ENCODE results near the gene AK8. TPM values are rescaled to one million over a fixed set of nuclear protein-coding genes. Genes with fewer than 3 reads are reported as not detected.

Gene AK8
- total RNA-seq, 1 experiment from 2014 or later: 0.42 TPM

DNA sequence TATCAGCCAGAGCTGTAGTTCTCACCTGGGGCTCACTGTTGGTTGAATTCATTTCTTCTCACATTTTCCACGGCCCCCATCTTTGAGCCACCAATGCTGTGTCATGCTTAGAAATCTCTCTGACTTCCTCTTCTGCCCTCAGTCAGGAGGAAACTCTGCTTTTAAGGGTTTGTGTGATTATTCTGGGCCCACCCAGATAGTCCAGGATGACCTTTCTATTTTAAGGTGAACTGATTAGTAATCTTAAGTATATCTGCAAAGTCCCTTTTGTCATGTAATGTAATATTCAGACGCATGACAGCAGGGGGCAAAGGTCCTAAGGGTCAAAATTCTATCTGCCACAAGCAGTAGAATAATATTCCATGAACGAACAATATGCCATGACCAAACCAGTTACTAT, 88.4 kb downstream of the AK8 start:
- no TSS peak for BruUV-seq (replicated peaks)
- Mint-ChIP-seq H3K4me1 (ENCODE audit: insufficient read depth, unreplicated experiment) (no peaks in the 10 kb centered on the region), H3K9me3 (ENCODE audit: unreplicated experiment) (no peaks in the 10 kb centered on the region), H3K27me3 (ENCODE audit: insufficient read depth, unreplicated experiment) (peaks cover 59% of the 10 kb centered on the region), H3K27ac (ENCODE audit: low read depth, unreplicated experiment) (no peak overlapping the region), H3K4me3 (ENCODE audit: unreplicated experiment) (no peak overlapping the region), H3K36me3 (ENCODE audit: insufficient read depth, unreplicated experiment) (no peaks in the 10 kb centered on the region)
- no peak for DNase-seq (ENCODE audit: unreplicated experiment)
- intact Hi-C loops (cut with micrococcal nuclease): no loop called here
- CTCF ChIA-PET: interaction anchor here (0.7 kb wide), 1 partner anchor 15 kb away, joined by 3 read pairs; no protein-coding TSS in a partner anchor
- POLR2A ChIA-PET: no interaction called here
- TF ChIP-seq, protein P1, sequence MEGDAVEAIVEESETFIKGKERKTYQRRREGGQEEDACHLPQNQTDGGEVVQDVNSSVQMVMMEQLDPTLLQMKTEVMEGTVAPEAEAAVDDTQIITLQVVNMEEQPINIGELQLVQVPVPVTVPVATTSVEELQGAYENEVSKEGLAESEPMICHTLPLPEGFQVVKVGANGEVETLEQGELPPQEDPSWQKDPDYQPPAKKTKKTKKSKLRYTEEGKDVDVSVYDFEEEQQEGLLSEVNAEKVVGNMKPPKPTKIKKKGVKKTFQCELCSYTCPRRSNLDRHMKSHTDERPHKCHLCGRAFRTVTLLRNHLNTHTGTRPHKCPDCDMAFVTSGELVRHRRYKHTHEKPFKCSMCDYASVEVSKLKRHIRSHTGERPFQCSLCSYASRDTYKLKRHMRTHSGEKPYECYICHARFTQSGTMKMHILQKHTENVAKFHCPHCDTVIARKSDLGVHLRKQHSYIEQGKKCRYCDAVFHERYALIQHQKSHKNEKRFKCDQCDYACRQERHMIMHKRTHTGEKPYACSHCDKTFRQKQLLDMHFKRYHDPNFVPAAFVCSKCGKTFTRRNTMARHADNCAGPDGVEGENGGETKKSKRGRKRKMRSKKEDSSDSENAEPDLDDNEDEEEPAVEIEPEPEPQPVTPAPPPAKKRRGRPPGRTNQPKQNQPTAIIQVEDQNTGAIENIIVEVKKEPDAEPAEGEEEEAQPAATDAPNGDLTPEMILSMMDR (IDR thresholded peaks at IDR 0.05; ENCODE audit: unreplicated experiment): no peak

DNA sequence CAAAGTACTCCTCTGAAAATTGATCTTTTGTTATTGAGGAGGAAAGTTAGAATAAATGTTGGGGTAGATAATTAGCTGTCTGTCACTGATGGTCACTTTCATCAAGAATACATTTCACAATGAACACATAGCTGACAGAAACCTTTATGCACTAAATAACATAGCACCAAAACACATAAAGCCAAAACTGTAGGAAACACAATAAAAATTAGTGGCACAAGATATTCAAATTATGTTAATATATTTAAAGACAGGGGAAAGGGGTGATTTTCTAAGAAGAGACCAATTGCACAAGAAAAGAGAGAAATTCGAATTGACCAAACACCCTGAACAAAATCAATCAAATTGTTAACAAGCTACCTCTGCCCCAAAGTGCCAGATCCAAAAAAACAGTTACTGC, 89.7 kb downstream of the AK8 start:
- intact Hi-C loops (cut with micrococcal nuclease): no loop called here
- Mint-ChIP-seq H3K4me3 (ENCODE audit: unreplicated experiment) (no peak overlapping the region), H3K4me1 (ENCODE audit: insufficient read depth, unreplicated experiment) (no peaks in the 10 kb centered on the region), H3K36me3 (ENCODE audit: insufficient read depth, unreplicated experiment) (no peaks in the 10 kb centered on the region), H3K9me3 (ENCODE audit: unreplicated experiment) (no peaks in the 10 kb centered on the region), H3K27ac (ENCODE audit: low read depth, unreplicated experiment) (no peak overlapping the region), H3K27me3 (ENCODE audit: insufficient read depth, unreplicated experiment) (peaks cover 56% of the 10 kb centered on the region)
- TF ChIP-seq, protein P1 (IDR thresholded peaks at IDR 0.05; ENCODE audit: unreplicated experiment): no peak
- ChIA-PET POLR2A (interaction anchor here (0.7 kb wide), 1 partner anchor 242 kb away, joined by 4 read pairs; no protein-coding TSS in a partner anchor), CTCF (interaction anchor here (0.6 kb wide), 1 partner anchor 66 kb away, joined by 3 read pairs; no protein-coding TSS in a partner anchor)
- no TSS peak for BruUV-seq (replicated peaks)
- DNase-seq (ENCODE audit: unreplicated experiment): no peak

DNA sequence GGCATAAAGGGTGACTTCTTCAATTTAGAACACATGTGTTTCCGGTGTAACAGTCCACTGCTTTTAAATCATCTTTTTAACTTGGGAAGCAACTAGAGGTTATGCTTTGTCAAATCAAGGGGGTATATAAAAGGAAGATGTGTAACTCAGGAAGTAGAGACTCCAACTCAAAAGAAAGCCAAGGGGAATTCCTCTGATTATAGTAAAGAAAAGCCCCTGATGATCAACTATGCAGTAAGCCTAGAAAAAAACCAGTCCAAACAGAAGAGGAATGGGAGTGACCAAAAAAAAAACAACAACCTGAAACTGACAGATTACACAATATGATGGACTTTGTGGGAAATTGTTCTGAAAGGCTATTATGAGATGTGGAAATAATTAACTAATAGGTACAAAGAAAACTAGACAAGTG, 90.3 kb downstream of the AK8 start:
- Mint-ChIP-seq H3K4me1 (ENCODE audit: insufficient read depth, unreplicated experiment) (no peaks in the 10 kb centered on the region), H3K27me3 (ENCODE audit: insufficient read depth, unreplicated experiment) (peaks cover 49% of the 10 kb centered on the region), H3K27ac (ENCODE audit: low read depth, unreplicated experiment) (no peak overlapping the region), H3K36me3 (ENCODE audit: insufficient read depth, unreplicated experiment) (no peaks in the 10 kb centered on the region), H3K9me3 (ENCODE audit: unreplicated experiment) (no peaks in the 10 kb centered on the region), H3K4me3 (ENCODE audit: unreplicated experiment) (no peak overlapping the region)
- intact Hi-C loops (cut with micrococcal nuclease): no loop called here
- TF ChIP-seq, protein P1 (IDR thresholded peaks at IDR 0.05; ENCODE audit: unreplicated experiment): no peak
- ChIA-PET CTCF (interaction anchor here (0.6 kb wide), 1 partner anchor 67 kb away, joined by 3 read pairs; no protein-coding TSS in a partner anchor), POLR2A (no interaction called here)
- BruUV-seq (replicated peaks): no TSS peak
- DNase-seq (ENCODE audit: unreplicated experiment): no peak

DNA sequence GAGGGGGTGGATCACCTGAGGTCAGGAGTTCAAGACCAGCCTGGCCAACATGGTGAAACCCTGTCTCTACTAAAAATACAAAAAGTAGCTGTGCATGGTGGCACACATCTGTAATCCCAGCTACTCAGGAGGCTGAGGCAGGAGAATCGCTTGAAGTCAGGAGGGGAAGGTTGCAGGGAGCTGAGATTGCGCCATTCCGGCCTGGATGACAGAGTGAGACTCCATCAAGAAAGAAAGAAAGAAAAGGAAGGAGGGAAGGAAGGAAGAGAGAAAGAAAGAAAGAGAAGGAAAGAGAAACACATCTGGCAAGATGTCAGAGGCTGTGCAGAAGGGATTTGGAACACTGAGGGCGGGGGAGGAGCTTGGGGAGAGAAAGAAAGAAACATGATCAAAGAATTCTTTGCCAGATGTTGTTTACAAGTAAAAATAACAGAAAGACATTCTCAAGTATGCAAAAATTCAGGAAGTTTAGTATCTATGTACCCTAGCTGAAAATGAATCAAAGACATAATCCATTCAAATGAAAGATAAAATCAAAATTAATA, 93.7 kb downstream of the AK8 start:
- intact Hi-C loops (cut with micrococcal nuclease): no loop called here
- TF ChIP-seq, protein P1 (IDR thresholded peaks at IDR 0.05; ENCODE audit: unreplicated experiment): no peak
- H3K9me3 Mint-ChIP-seq (ENCODE audit: unreplicated experiment): no peaks in the 10 kb centered on the region
- H3K4me1 Mint-ChIP-seq (ENCODE audit: insufficient read depth, unreplicated experiment): no peaks in the 10 kb centered on the region
- CTCF ChIA-PET: interaction anchor here (0.6 kb wide), 1 partner anchor 19 kb away, joined by 3 read pairs; no protein-coding TSS in a partner anchor
- no peak overlapping the region for H3K4me3 Mint-ChIP-seq (ENCODE audit: unreplicated experiment)
- no TSS peak for BruUV-seq (replicated peaks)
- no peaks in the 10 kb centered on the region for H3K36me3 Mint-ChIP-seq (ENCODE audit: insufficient read depth, unreplicated experiment)
- DNase-seq (ENCODE audit: unreplicated experiment): no peak
- H3K27ac Mint-ChIP-seq (ENCODE audit: low read depth, unreplicated experiment): no peak overlapping the region
- H3K27me3 Mint-ChIP-seq (ENCODE audit: insufficient read depth, unreplicated experiment): peaks cover 64% of the 10 kb centered on the region
- POLR2A ChIA-PET: interaction anchor here (0.6 to 0.9 kb wide), 3 partner anchors 14 to 151 kb away, joined by 3 to 4 read pairs (median 3); no protein-coding TSS in a partner anchor
